HCT116 (cell line): ENCODE measurements around the gene TTLL10. TPM values are rescaled to one million over a fixed set of nuclear protein-coding genes. Genes with fewer than 3 reads are reported as not detected.

Experiments used
- ATAC-seq: fragments of 200-7000 bp; cut with Tn5 transposase; 2 replicates; pipeline ENCODE4 v1.9.1; 2020; ENCODE audit warnings: mild to moderate bottlenecking, moderate library complexity
- BruUV-seq: library from RNA; stranded (reverse); fragments of 400-500 nt; replicated peaks from 2 replicates; lab custom pipeline; 2021; lab: Mats Ljungman, UMichigan
- CTCF ChIA-PET: fragments of 300-600 bp; sonication (Branson Sonifier 250); formaldehyde crosslinking; loops from one replicate; lab custom pipeline; 2021; ENCODE audit warnings: antibody characterized with exemption; lab: Charles Lee
- POLR2A ChIA-PET: fragments of 300-600, 350-600 bp; sonication (Branson Sonifier 250); formaldehyde crosslinking; loops from one replicate; lab custom pipeline; 2021; ENCODE audit warnings: antibody characterized with exemption; lab: Charles Lee
- RAD21 ChIA-PET, 2 experiments: fragments of 300-600 bp; sonication (Branson Sonifier 250); formaldehyde crosslinking; loops; one replicate each; lab custom pipeline; 2023; ENCODE audit warnings: low total read pairs in 2 of 2; ENCODE audit not compliant: uncharacterized antibody in 2 of 2, unreplicated experiment in 2 of 2, low non-redundant PET in 1 of 2; lab: Charles Lee
- DNase-seq: peaks from one replicate; pipeline ENCODE4 v3.0.0-alpha.2; 2010; ENCODE audit warnings: low read depth, low spot score
- H2AFZ ChIP-seq: fragments of 200-600 bp; shearing (Covaris generic), sonication (generic); 2 replicates; pipeline ENCODE4 v1.6.1; 2017; ENCODE audit warnings: low read depth, mixed run types, mixed read lengths, antibody characterized with exemption, low read length; ENCODE audit not compliant: poor library complexity, severe bottlenecking
- H3K27ac ChIP-seq: 2 replicates; pipeline ENCODE4 v1.5.1; 2012; ENCODE audit warnings: low read depth, low read length
- H3K27me3 ChIP-seq: fragments of 200-600 bp; sonication (generic); 2 replicates; pipeline ENCODE4 v1.6.1; 2016; ENCODE audit warnings: mixed run types, low read length, mixed read lengths; ENCODE audit not compliant: insufficient read depth
- H3K36me3 ChIP-seq, 2 experiments: fragments of 200-500 bp in 1 of 2; fragments of 200-600 bp in 1 of 2; sonication (Bioruptor generic) in 1 of 2; sonication (generic) in 1 of 2; 2 replicates each; pipeline versions ENCODE4 v1.5.1 to v1.6.1; 2014 to 2016; ENCODE audit warnings: low read length in 2 of 2, inconsistent platforms in 1 of 2, mixed read lengths in 1 of 2, mixed run types in 1 of 2; ENCODE audit not compliant: insufficient read depth in 2 of 2, control insufficient read depth in 1 of 2
- H3K4me1 ChIP-seq, 2 experiments: fragments of 200-600 bp in 1 of 2; sonication (generic) in 1 of 2; 2 replicates each; pipeline versions ENCODE4 v1.5.1 to v1.6.1; 2012 to 2017; ENCODE audit warnings: low read length in 2 of 2, inconsistent platforms in 1 of 2, mild to moderate bottlenecking in 1 of 2, mixed read lengths in 1 of 2, mixed run types in 1 of 2, moderate library complexity in 1 of 2; ENCODE audit not compliant: insufficient read depth in 2 of 2, control insufficient read depth in 1 of 2
- H3K4me2 ChIP-seq: fragments of 200-600 bp; sonication (generic); 2 replicates; pipeline ENCODE4 v1.6.1; 2017; ENCODE audit warnings: mixed run types, low read length, mixed read lengths
- H3K4me3 ChIP-seq, 2 experiments: fragments of 200-600 bp in 1 of 2; sonication (generic) in 1 of 2; replicated peaks in 1 of 2; 2 replicates each; pipeline ENCODE4 v1.5.1; 2011 to 2016; ENCODE audit warnings: low read length in 2 of 2, control low read depth in 1 of 2, low read depth in 1 of 2, mild to moderate bottlenecking in 1 of 2, mixed read lengths in 1 of 2, mixed run types in 1 of 2
- H3K79me2 ChIP-seq: fragments of 200-600 bp; sonication (generic); 2 replicates; pipeline ENCODE4 v1.6.1; 2017; ENCODE audit warnings: mild to moderate bottlenecking, mixed run types, low read length, moderate library complexity, mixed read lengths; ENCODE audit not compliant: insufficient read depth
- H3K9ac ChIP-seq: fragments of 200-600 bp; sonication (generic); 2 replicates; pipeline ENCODE4 v1.6.1; 2016; ENCODE audit warnings: low read length, mixed read lengths
- H3K9me2 ChIP-seq: fragments of 200-600 bp; sonication (generic), shearing (Covaris generic); 2 replicates; pipeline ENCODE4 v1.6.1; 2017; ENCODE audit warnings: mixed run types, mild to moderate bottlenecking, moderate library complexity; ENCODE audit not compliant: insufficient read depth
- H3K9me3 ChIP-seq, 2 experiments: fragments of 200-500 bp in 1 of 2; fragments of 200-600 bp in 1 of 2; sonication (Bioruptor generic) in 1 of 2; sonication (generic) in 1 of 2; 2 replicates each; pipeline ENCODE4 v1.6.1; 2014 to 2017; ENCODE audit warnings: low read length in 2 of 2, mixed read lengths in 2 of 2, inconsistent platforms in 1 of 2, low read depth in 1 of 2, mild to moderate bottlenecking in 1 of 2, mixed run types in 1 of 2, moderate library complexity in 1 of 2; ENCODE audit not compliant: control insufficient read depth in 1 of 2, insufficient read depth in 1 of 2
- H4K20me1 ChIP-seq: fragments of 200-600 bp; sonication (generic), shearing (Covaris generic); 2 replicates; pipeline ENCODE4 v1.6.1; 2017; ENCODE audit warnings: mixed run types, mild to moderate bottlenecking, moderate library complexity; ENCODE audit not compliant: insufficient read depth
- ATF3 ChIP-seq: IDR thresholded peaks from 2 replicates; pipeline ENCODE4 v1.6.1; 2012
- CBX3 ChIP-seq: IDR thresholded peaks from 2 replicates; pipeline ENCODE4 v1.6.1; 2012; ENCODE audit warnings: low read depth
- CTCF ChIP-seq, 3 experiments: fragments of 200-600 bp in 1 of 3; sonication (generic) in 1 of 3; IDR thresholded peaks in 2 of 3; conservative IDR thresholded peaks in 1 of 3; 2 replicates each; pipeline ENCODE4 v1.5.1; 2012 to 2017; ENCODE audit warnings: low read depth in 2 of 3, low read length in 2 of 3, antibody characterized with exemption in 1 of 3, borderline replicate concordance in 1 of 3, control low read depth in 1 of 3, mild to moderate bottlenecking in 1 of 3, mixed read lengths in 1 of 3, mixed run types in 1 of 3, moderate library complexity in 1 of 3; ENCODE audit not compliant: insufficient read depth in 1 of 3
- EGR1 ChIP-seq: IDR thresholded peaks from 2 replicates; pipeline ENCODE4 v1.6.1; 2012; ENCODE audit warnings: low read depth
- EZH2phosphoT487 ChIP-seq: fragments of 200-600 bp; IDR thresholded peaks from 2 replicates; pipeline ENCODE4 v1.6.1; 2018; ENCODE audit warnings: antibody characterized with exemption, borderline replicate concordance
- MAX ChIP-seq: IDR thresholded peaks from 2 replicates; pipeline ENCODE4 v1.6.1; 2012
- POLR2AphosphoS5 ChIP-seq: IDR thresholded peaks from 2 replicates; pipeline ENCODE4 v1.6.1; 2011; ENCODE audit warnings: mild to moderate bottlenecking, low read depth, low read length, moderate library complexity
- REST ChIP-seq: IDR thresholded peaks from 2 replicates; pipeline ENCODE4 v1.6.1; 2012; ENCODE audit warnings: low read depth
- SIN3A ChIP-seq: IDR thresholded peaks from 2 replicates; pipeline ENCODE4 v1.6.1; 2012; ENCODE audit warnings: low read depth
- SP1 ChIP-seq: IDR thresholded peaks from 2 replicates; pipeline ENCODE4 v1.6.1; 2012; ENCODE audit warnings: low read depth
- SRF ChIP-seq: IDR thresholded peaks from 2 replicates; pipeline ENCODE4 v1.6.1; 2012; ENCODE audit warnings: low read depth
- ZNF274 ChIP-seq: fragments of 200-500 bp; sonication (Bioruptor generic); IDR thresholded peaks from 2 replicates; pipeline ENCODE4 v1.6.1; 2014; ENCODE audit warnings: mild to moderate bottlenecking, low read depth, low read length, inconsistent platforms
- intact Hi-C: fragments of 100-400 bp; cut with micrococcal nuclease; formaldehyde crosslinking; loops from 2 replicates; pipeline ENCODE4 v1.10.0; 2022
- total RNA-seq: library from RNA; stranded (reverse); gene quantifications from one replicate; pipeline ENCODE4 v1.2.1, GENCODE V29; 2021; ENCODE audit not compliant: unreplicated experiment

Gene TTLL10
- total RNA-seq, 1 experiment from 2014 or later, result 0.10 TPM

GRCh38 chr1:1167841-1168450 is 5.7 kb upstream of the TTLL10 start:
- no peaks in the 10 kb centered on the region for H3K27me3 ChIP-seq
- no TSS peak for BruUV-seq
- intact Hi-C loops, result no loop called here
- no peaks in the 10 kb centered on the region for H3K9me2 ChIP-seq
- DNase-seq (no peak), ATAC-seq (no peak)
- CTCF ChIA-PET, result no interaction called here
- POLR2A ChIA-PET, result no interaction called here
- no peaks in the 10 kb centered on the region for H4K20me1 ChIP-seq
- TF ChIP-seq CBX3, result no peak
- no peaks in the 10 kb centered on the region for H3K9me3 ChIP-seq
- H3K4me3 ChIP-seq, result no peak overlapping the region
- H3K79me2 ChIP-seq, result peaks cover 54% of the 10 kb centered on the region
- H3K4me1 ChIP-seq, result peaks cover 11 to 30% of the 10 kb centered on the region in 2 experiments
- peaks cover 0 to 2% of the 10 kb centered on the region in 2 experiments; a peak in 2 of 4 replicates for H3K36me3 ChIP-seq
- no peak overlapping the region for H3K9ac ChIP-seq
- H2AFZ ChIP-seq, result no peak overlapping the region
- H3K4me2 ChIP-seq, result no peak overlapping the region
- RAD21 ChIA-PET, result no interaction called here
- no peak overlapping the region for H3K27ac ChIP-seq

- Histone ChIP-seq H3K27ac (no peak overlapping the region; the same call in 1 of the 2 replicates), H3K9me2 (no peaks in the 10 kb centered on the region), H3K79me2 (peaks cover 46% of the 10 kb centered on the region), H4K20me1 (no peaks in the 10 kb centered on the region), H3K4me1 (peaks cover 11 to 30% of the 10 kb centered on the region in 2 experiments), H3K27me3 (no peaks in the 10 kb centered on the region), H3K9me3 (no peaks in the 10 kb centered on the region), H3K36me3 (peaks cover 0 to 2% of the 10 kb centered on the region in 2 experiments; a peak in 2 of 4 replicates), H2AFZ (no peak overlapping the region), H3K4me2 (no peak overlapping the region), H3K4me3 (no peak overlapping the region), H3K9ac (no peak overlapping the region)
- ChIA-PET RAD21 (no interaction called here), POLR2A (no interaction called here), CTCF (no interaction called here)
- intact Hi-C loops, result no loop called here
- no TSS peak for BruUV-seq
- DNase-seq (no peak), ATAC-seq (no peak)
- no peak for TF ChIP-seq SRF
- no peak for TF ChIP-seq EGR1
- TF ChIP-seq SIN3A, result no peak
- no peak for TF ChIP-seq POLR2AphosphoS5
- no peak for TF ChIP-seq SP1
- no peak for TF ChIP-seq ZNF274
- no peak for TF ChIP-seq ATF3
- no peak for TF ChIP-seq CTCF (IDR thresholded peaks at IDR 0.05 in 2 of 3, conservative IDR thresholded peaks at IDR 0.05 in 1 of 3; ENCODE audit: borderline replicate concordance in 1 of 3, insufficient read depth in 1 of 3, low read depth in 2 of 3, low read length in 2 of 3)
- no peak for TF ChIP-seq REST
- TF ChIP-seq EZH2phosphoT487, result no peak
- TF ChIP-seq MAX, result no peak
Measured at GRCh38 chr1:1168451-1169411, 4.9 kb upstream of the TTLL10 start.
